HepG2 (cell line): Measurements from ENCODE around the gene DSTN. TPM values are rescaled to one million over a fixed set of nuclear protein-coding genes. Genes with fewer than 3 reads are reported as not detected.
A peak's percentile ranks its signal among the peaks of the same experiment; 100 is the strongest.

ENCODE experiments used
- ARHGAP35 ChIP-seq: sonication (generic); formaldehyde crosslinking; IDR thresholded peaks from 2 replicates; pipeline ENCODE4 v1.9.0; 2022; ENCODE audit warnings: mild to moderate bottlenecking, inconsistent platforms, moderate library complexity, missing genetic modification reagents, borderline replicate concordance
- EEA1 ChIP-seq: sonication (generic); formaldehyde crosslinking; IDR thresholded peaks from 2 replicates; pipeline ENCODE4 v1.5.1; 2020; ENCODE audit warnings: mild to moderate bottlenecking, missing genetic modification reagents, borderline replicate concordance
- EHMT2 ChIP-seq: fragments of 200-600 bp; sonication (generic); IDR thresholded peaks from 2 replicates; pipeline ENCODE4 v1.7.0; 2017; ENCODE audit warnings: antibody characterized with exemption, low read depth, low read length, borderline replicate concordance
- ESRRA ChIP-seq: sonication (generic); formaldehyde crosslinking; IDR thresholded peaks from 2 replicates; pipeline ENCODE4 v1.5.1; 2020; ENCODE audit warnings: mild to moderate bottlenecking, low read depth, missing genetic modification reagents
- GABPB1 ChIP-seq: IDR thresholded peaks from 2 replicates; pipeline ENCODE4 v1.6.1; 2016; ENCODE audit warnings: mild to moderate bottlenecking, missing genetic modification reagents, moderate library complexity, missing compliant biosample characterization
- JUN ChIP-seq: sonication (generic); formaldehyde crosslinking; IDR thresholded peaks from 2 replicates; pipeline ENCODE4 v1.4.0; 2020; ENCODE audit warnings: mild to moderate bottlenecking, missing genetic modification reagents
- MED8 ChIP-seq: sonication (generic); formaldehyde crosslinking; IDR thresholded peaks from 2 replicates; pipeline ENCODE4 v1.8.1; 2023; ENCODE audit warnings: mild to moderate bottlenecking, missing genetic modification reagents; ENCODE audit not compliant: insufficient replicate concordance
- MTA1 ChIP-seq: sonication (generic); formaldehyde crosslinking; IDR thresholded peaks from 2 replicates; pipeline ENCODE4 v1.4.0; 2020; ENCODE audit warnings: missing genetic modification reagents, mild to moderate bottlenecking, borderline replicate concordance
- NR2C2 ChIP-seq: sonication (generic); formaldehyde crosslinking; IDR thresholded peaks from 2 replicates; pipeline ENCODE4 v1.4.0; 2020; ENCODE audit warnings: missing genetic modification reagents, mild to moderate bottlenecking, moderate library complexity, borderline replicate concordance
- SRF ChIP-seq: IDR thresholded peaks from 2 replicates; pipeline ENCODE4 v1.6.1; 2011; ENCODE audit warnings: mild to moderate bottlenecking, low read depth, low read length, moderate library complexity
- ZNF430 ChIP-seq: sonication (generic); formaldehyde crosslinking; IDR thresholded peaks from 2 replicates; pipeline ENCODE4 v1.9.0; 2021; ENCODE audit warnings: mild to moderate bottlenecking, missing genetic modification reagents
- ZNF781 ChIP-seq: sonication (generic); formaldehyde crosslinking; IDR thresholded peaks from 2 replicates; pipeline ENCODE4 v1.5.1; 2020; ENCODE audit warnings: borderline replicate concordance, mild to moderate bottlenecking, missing genetic modification reagents; ENCODE audit errors: not compliant biosample characterization
- ZSCAN20 ChIP-seq: sonication (generic); formaldehyde crosslinking; IDR thresholded peaks from 2 replicates; pipeline ENCODE4 v1.4.0; 2020; ENCODE audit warnings: missing genetic modification reagents, mild to moderate bottlenecking, borderline replicate concordance
- ZSCAN25 ChIP-seq: sonication (generic); formaldehyde crosslinking; IDR thresholded peaks from 2 replicates; pipeline ENCODE4 v1.8.0; 2022; ENCODE audit warnings: mild to moderate bottlenecking, missing genetic modification reagents
- polyA plus RNA-seq, 8 experiments: library from polyadenylated mRNA; depleted of rRNA in 3 of 8; stranded (reverse) in 7 of 8; unstranded in 1 of 8; fragments of >200 nt; fragmentation: Illumina TruSeq in 4 of 8; extraction: Trizol in 4 of 8; gene quantifications; 2 replicates each; pipeline versions ENCODE4 v1.2.1 to v1.2.3, GENCODE V29; 2011 to 2016; ENCODE audit warnings: low read depth in 4 of 8, missing spikeins in 1 of 8, mixed read lengths in 1 of 8; ENCODE audit not compliant: insufficient read depth in 1 of 8
- total RNA-seq, 5 experiments: library from RNA; depleted of rRNA; stranded (reverse); fragments of >200 nt; fragmentation: Illumina TruSeq; extraction: Trizol; gene quantifications; 2 replicates each; pipeline ENCODE4 v1.2.3, GENCODE V29; 2016; ENCODE audit warnings: low read depth in 1 of 5
- TF ChIP-seq, protein P1 (sequence below): sonication (generic); formaldehyde crosslinking; IDR thresholded peaks from 2 replicates; pipeline ENCODE4 v1.8.0; 2022; ENCODE audit warnings: missing genetic modification reagents, mild to moderate bottlenecking, moderate library complexity, borderline replicate concordance
- TF ChIP-seq, protein P2 (sequence below): sonication (generic); formaldehyde crosslinking; IDR thresholded peaks from 2 replicates; pipeline ENCODE4 v1.8.0; 2022; ENCODE audit warnings: mild to moderate bottlenecking, missing genetic modification reagents, borderline replicate concordance
- TF ChIP-seq, protein P3 (sequence below): sonication (generic); formaldehyde crosslinking; IDR thresholded peaks from 2 replicates; pipeline ENCODE4 v1.8.1; 2022; ENCODE audit warnings: mild to moderate bottlenecking, missing genetic modification reagents
- TF ChIP-seq, protein P4 (sequence below): sonication (generic); formaldehyde crosslinking; IDR thresholded peaks from 2 replicates; pipeline ENCODE4 v1.5.1; 2020; ENCODE audit warnings: mild to moderate bottlenecking, missing genetic modification reagents, moderate library complexity
- TF ChIP-seq, protein P5 (sequence below): sonication (generic); formaldehyde crosslinking; IDR thresholded peaks from 2 replicates; pipeline ENCODE4 v1.5.1; 2020; ENCODE audit warnings: mild to moderate bottlenecking, missing genetic modification reagents, borderline replicate concordance

The DSTN gene
- total and polyA plus RNA-seq, 2 of the 13 experiments (the other 11 are each of a cell fraction or from before 2014, with no cell fraction given) = 27.6 to 106 TPM

DNA sequence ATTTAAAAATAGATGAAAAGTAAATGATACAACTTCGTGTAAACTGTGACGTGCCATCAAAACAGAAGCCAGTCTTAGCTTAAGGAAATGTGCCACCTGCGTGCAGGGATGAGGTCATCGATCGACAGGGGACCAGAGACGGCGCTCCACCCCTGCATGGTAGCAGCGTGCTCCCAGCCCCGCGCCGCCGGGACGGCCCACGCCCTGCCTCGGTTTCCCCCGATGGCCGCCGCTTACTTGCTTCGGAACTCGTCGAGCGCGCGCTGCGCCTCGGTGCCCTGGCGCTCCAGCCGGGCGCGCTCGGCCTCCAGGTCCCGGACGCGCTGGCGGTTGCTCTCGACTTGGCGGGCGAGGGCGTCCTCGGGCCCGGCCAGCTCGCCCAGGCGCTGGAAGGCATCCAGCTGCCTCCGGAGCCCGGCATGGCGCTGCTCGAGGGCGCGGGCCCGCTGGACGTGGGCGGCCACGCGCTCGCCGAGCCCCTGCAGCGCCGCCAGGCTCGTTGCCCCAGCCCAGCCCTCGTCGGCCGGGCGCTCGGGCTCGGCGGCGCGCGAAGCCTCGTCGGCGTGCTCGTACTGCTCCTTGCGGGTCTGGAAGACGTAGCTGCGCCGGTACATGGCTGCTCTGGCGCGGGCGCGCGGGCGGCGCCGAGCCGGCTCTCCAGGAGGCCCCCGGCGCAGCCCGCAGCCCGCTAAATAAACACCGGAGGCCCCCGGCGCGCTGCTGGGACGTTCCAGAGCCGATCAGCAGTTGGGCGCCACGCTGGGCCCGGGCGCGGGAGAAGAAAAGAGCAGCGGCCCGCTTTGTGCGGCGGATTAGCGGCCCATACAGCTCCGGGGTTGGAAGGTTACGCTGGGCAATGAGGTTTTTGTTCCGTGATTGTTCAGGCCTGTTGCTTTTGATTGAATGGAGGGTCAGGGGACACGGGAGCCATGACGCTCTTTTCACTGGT is 38.9 kb upstream of the DSTN start, which contains the start of gene BFSP1 (continued):
- TF ChIP-seq, protein P1, sequence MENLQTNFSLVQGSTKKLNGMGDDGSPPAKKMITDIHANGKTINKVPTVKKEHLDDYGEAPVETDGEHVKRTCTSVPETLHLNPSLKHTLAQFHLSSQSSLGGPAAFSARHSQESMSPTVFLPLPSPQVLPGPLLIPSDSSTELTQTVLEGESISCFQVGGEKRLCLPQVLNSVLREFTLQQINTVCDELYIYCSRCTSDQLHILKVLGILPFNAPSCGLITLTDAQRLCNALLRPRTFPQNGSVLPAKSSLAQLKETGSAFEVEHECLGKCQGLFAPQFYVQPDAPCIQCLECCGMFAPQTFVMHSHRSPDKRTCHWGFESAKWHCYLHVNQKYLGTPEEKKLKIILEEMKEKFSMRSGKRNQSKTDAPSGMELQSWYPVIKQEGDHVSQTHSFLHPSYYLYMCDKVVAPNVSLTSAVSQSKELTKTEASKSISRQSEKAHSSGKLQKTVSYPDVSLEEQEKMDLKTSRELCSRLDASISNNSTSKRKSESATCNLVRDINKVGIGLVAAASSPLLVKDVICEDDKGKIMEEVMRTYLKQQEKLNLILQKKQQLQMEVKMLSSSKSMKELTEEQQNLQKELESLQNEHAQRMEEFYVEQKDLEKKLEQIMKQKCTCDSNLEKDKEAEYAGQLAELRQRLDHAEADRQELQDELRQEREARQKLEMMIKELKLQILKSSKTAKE (CRISPR knock-in tag) = no peak
- TF ChIP-seq, protein P2, sequence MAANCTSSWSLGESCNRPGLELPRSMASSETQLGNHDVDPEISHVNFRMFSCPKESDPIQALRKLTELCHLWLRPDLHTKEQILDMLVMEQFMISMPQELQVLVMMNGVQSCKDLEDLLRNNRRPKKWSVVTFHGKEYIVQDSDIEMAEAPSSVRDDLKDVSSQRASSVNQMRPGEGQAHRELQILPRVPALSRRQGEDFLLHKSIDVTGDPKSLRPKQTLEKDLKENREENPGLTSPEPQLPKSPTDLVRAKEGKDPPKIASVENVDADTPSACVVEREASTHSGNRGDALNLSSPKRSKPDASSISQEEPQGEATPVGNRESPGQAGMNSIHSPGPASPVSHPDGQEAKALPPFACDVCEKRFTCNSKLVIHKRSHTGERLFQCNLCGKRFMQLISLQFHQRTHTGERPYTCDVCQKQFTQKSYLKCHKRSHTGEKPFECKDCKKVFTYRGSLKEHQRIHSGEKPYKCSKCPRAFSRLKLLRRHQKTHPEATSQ (CRISPR knock-in tag) = 0 out of 2 replicates have a peak, but pooled peaks have one; percentile 27
- TF ChIP-seq SRF (no peak), JUN (CRISPR knock-in tag) (no peak), ZNF781 (CRISPR knock-in tag) (no peak), MTA1 (CRISPR knock-in tag) (peak; percentile 74; the same call in 1 of the 2 replicates), ESRRA (CRISPR knock-in tag) (no peak), MED8 (no peak), GABPB1 (peak; percentile 56; the same call in 1 of the 2 replicates), ZSCAN20 (CRISPR knock-in tag) (0 out of 2 replicates have a peak, but pooled peaks have one; percentile 23), EEA1 (CRISPR knock-in tag) (no peak; the same call in 1 of the 2 replicates), ZSCAN25 (CRISPR knock-in tag) (peak; percentile 94), ZNF430 (CRISPR knock-in tag) (peak; percentile 47; the same call in 1 of the 2 replicates), NR2C2 (no peak), ARHGAP35 (CRISPR knock-in tag) (0 out of 2 replicates have a peak, but pooled peaks have one; percentile 67), EHMT2 (no peak)
- TF ChIP-seq, protein P3, sequence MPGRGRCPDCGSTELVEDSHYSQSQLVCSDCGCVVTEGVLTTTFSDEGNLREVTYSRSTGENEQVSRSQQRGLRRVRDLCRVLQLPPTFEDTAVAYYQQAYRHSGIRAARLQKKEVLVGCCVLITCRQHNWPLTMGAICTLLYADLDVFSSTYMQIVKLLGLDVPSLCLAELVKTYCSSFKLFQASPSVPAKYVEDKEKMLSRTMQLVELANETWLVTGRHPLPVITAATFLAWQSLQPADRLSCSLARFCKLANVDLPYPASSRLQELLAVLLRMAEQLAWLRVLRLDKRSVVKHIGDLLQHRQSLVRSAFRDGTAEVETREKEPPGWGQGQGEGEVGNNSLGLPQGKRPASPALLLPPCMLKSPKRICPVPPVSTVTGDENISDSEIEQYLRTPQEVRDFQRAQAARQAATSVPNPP (CRISPR knock-in tag) = peak; percentile 57; the same call in 1 of the 2 replicates
- TF ChIP-seq, protein P4, sequence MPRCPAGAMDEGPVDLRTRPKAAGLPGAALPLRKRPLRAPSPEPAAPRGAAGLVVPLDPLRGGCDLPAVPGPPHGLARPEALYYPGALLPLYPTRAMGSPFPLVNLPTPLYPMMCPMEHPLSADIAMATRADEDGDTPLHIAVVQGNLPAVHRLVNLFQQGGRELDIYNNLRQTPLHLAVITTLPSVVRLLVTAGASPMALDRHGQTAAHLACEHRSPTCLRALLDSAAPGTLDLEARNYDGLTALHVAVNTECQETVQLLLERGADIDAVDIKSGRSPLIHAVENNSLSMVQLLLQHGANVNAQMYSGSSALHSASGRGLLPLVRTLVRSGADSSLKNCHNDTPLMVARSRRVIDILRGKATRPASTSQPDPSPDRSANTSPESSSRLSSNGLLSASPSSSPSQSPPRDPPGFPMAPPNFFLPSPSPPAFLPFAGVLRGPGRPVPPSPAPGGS (CRISPR knock-in tag) = peak; percentile 93
- TF ChIP-seq, protein P5, sequence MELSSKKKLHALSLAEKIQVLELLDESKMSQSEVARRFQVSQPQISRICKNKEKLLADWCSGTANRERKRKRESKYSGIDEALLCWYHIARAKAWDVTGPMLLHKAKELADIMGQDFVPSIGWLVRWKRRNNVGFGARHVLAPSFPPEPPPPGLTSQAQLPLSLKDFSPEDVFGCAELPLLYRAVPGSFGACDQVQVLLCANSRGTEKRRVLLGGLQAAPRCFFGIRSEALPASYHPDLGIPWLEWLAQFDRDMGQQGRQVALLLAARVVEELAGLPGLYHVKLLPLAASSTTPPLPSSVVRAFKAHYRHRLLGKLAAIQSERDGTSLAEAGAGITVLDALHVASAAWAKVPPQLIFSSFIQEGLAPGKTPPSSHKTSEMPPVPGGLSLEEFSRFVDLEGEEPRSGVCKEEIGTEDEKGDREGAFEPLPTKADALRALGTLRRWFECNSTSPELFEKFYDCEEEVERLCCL (CRISPR knock-in tag) = no peak
